Lung (tissue), 12 donors: ENCODE results near the gene SPAG5. TPM values are rescaled to one million over a fixed set of nuclear protein-coding genes. Genes with fewer than 3 reads are reported as not detected.

Experiments
- ATAC-seq: fragments of 200-7000 bp; cut with Tn5 transposase; one replicate; pipeline ENCODE4 v1.9.1; 2020; ENCODE audit warnings: moderate number of reproducible peaks; ENCODE audit not compliant: insufficient read depth, low FRiP score
- DNase-seq, 3 donors: peaks; one replicate each; pipeline ENCODE4 v3.0.0-alpha.2; 2013 to 2017
- H3K27ac ChIP-seq, 2 donors: one replicate each; pipeline ENCODE4 v1.5.1; 2013; ENCODE audit warnings: mild to moderate bottlenecking in 2 of 2, moderate library complexity in 2 of 2, control low read depth in 1 of 2, inconsistent platforms in 1 of 2, low read depth in 1 of 2, low read length in 1 of 2
- H3K27me3 ChIP-seq, 3 donors: one replicate each; pipeline ENCODE4 v1.5.1; 2013; ENCODE audit warnings: low read length in 2 of 3; ENCODE audit not compliant: control insufficient read depth in 3 of 3, insufficient read depth in 3 of 3
- H3K36me3 ChIP-seq, 4 donors: one replicate each; pipeline ENCODE4 v1.5.1; 2013; ENCODE audit warnings: low read length in 4 of 4, mild to moderate bottlenecking in 1 of 4, moderate library complexity in 1 of 4; ENCODE audit not compliant: control insufficient read depth in 4 of 4, insufficient read depth in 4 of 4
- H3K4me1 ChIP-seq, 5 donors: one replicate each; pipeline ENCODE4 v1.5.1; 2013; ENCODE audit warnings: low read length in 5 of 5, mild to moderate bottlenecking in 2 of 5, moderate library complexity in 1 of 5; ENCODE audit not compliant: control insufficient read depth in 5 of 5, insufficient read depth in 5 of 5
- H3K4me3 ChIP-seq: one replicate; pipeline ENCODE4 v1.5.1; 2013; ENCODE audit warnings: mild to moderate bottlenecking, control low read depth, moderate library complexity
- H3K9ac ChIP-seq, 2 donors: one replicate each; pipeline ENCODE4 v1.5.1; 2013; ENCODE audit warnings: low read length in 2 of 2, control low read depth in 1 of 2; ENCODE audit not compliant: insufficient read depth in 1 of 2
- H3K9me3 ChIP-seq, 4 donors: one replicate each; pipeline ENCODE4 v1.5.1; 2013; ENCODE audit warnings: low read length in 3 of 4, mild to moderate bottlenecking in 1 of 4, moderate library complexity in 1 of 4; ENCODE audit not compliant: control insufficient read depth in 4 of 4, insufficient read depth in 3 of 4
- WGBS, 2 donors: extraction: QIAGEN DNeasy Blood & Tissue Kit; methylation state at CpG; one replicate each; pipeline ENCODE4 v1.1.7; 2013; 5-methylcytosine and 5-hydroxymethylcytosine counted together
- polyA plus RNA-seq, 2 donors: library from polyadenylated mRNA; stranded (reverse); fragments of 200-250 nt; gene quantifications; one replicate each; pipeline ENCODE4 v1.2.1, GENCODE V29; 2013
- total RNA-seq, 2 donors: library from RNA; depleted of rRNA in 1 of 2; stranded (reverse); fragments of >200 nt in 1 of 2; gene quantifications; one replicate each; pipeline ENCODE4 v1.2.1, GENCODE V29; 2014 to 2021
- TF ChIP-seq, protein P1 (sequence below): IDR thresholded peaks from 2 replicates; pipeline ENCODE4 v1.5.1; 2012; ENCODE audit warnings: mild to moderate bottlenecking; ENCODE audit errors: control extremely low read depth, extremely low read depth
- donor health status: control.
- donor health status: control.
- donor health status: Bipolar disorder and iron deficiency.
- donor health status: healthy.
- donor health status: DM: yes; HTN: yes; CAD: no.

Gene SPAG5
- total and polyA plus RNA-seq, 4 donors, result 6.3 to 15.0 (median 10.2) TPM

DNA sequence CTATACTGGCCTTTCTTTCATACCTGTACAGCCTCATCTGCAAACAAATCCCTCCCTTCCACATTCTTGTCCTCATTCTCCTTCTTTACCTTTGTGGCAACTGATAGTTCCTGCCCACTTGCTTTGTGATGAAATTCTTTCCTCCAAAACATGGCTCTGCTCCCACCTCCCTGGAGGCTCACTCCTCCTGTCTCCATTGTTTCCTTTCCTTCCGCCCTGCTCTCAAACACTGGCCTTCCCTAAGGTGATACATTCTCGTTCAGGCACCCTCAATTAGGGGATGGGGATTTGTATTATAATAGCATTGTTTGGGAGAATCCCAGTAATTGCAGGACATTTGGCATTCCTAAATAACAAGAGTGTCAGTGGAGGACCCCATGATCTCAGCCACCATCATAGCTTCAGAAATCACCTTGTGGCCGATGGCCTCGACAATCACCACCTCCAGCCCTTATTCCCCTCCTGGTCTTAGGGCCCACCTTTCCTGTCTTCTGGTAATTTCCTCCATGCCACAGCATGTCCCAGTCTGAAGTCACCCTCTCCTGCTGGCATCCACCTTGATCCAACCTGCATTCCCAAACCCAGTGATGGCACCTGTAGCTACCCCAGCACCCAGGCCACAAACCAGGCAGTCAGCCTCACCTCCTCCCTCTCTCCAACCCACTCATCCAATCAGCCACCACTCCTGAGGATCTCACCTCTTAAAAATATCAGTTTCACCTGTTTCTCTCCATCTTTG, 54.3 kb downstream of the SPAG5 start:
- peaks cover 0 to 4% (median 0%) of the 10 kb centered on the region in 4 donors for H3K36me3 ChIP-seq
- no peaks in the 10 kb centered on the region for H3K4me1 ChIP-seq
- no peak overlapping the region for H3K9ac ChIP-seq
- H3K4me3 ChIP-seq, result no peak overlapping the region
- no peak for DNase-seq
- WGBS, 2 donors, result 87 to 92% methylated on average over 4 of the region's 4 CpGs
- no peak overlapping the region for H3K27ac ChIP-seq
- TF ChIP-seq, protein P1, sequence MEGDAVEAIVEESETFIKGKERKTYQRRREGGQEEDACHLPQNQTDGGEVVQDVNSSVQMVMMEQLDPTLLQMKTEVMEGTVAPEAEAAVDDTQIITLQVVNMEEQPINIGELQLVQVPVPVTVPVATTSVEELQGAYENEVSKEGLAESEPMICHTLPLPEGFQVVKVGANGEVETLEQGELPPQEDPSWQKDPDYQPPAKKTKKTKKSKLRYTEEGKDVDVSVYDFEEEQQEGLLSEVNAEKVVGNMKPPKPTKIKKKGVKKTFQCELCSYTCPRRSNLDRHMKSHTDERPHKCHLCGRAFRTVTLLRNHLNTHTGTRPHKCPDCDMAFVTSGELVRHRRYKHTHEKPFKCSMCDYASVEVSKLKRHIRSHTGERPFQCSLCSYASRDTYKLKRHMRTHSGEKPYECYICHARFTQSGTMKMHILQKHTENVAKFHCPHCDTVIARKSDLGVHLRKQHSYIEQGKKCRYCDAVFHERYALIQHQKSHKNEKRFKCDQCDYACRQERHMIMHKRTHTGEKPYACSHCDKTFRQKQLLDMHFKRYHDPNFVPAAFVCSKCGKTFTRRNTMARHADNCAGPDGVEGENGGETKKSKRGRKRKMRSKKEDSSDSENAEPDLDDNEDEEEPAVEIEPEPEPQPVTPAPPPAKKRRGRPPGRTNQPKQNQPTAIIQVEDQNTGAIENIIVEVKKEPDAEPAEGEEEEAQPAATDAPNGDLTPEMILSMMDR, result no peak
- ATAC-seq, result no peak
- no peaks in the 10 kb centered on the region for H3K27me3 ChIP-seq
- H3K9me3 ChIP-seq, result no peaks in the 10 kb centered on the region

DNA sequence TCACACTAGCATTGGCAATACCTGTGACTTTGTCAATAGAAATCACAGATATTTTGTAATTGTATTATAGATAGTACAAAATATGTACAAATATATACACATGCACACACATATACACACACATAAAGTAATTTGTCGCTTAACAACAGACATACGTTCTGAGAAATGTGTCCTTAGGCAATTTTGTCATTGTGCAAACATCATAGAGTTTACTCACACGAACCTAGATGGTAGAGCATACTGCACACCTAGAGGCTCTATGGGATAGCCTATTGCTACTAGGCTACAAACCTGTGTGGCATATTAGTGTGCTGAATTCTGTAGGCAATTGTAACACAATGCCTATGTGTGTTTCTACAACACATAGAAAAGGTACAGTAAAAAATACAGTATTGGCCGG, 57.4 kb downstream of the SPAG5 start:
- Histone ChIP-seq H3K9me3 (no peaks in the 10 kb centered on the region), H3K4me3 (no peak overlapping the region), H3K36me3 (no peaks in the 10 kb centered on the region), H3K4me1 (no peaks in the 10 kb centered on the region), H3K27ac (no peak overlapping the region), H3K27me3 (no peaks in the 10 kb centered on the region), H3K9ac (no peak overlapping the region)
- ATAC-seq, result no peak
- DNase-seq, result no peak
- WGBS, 2 donors, result 83% methylated on average over 4 of the region's 4 CpGs
- TF ChIP-seq, protein P1, result no peak

DNA sequence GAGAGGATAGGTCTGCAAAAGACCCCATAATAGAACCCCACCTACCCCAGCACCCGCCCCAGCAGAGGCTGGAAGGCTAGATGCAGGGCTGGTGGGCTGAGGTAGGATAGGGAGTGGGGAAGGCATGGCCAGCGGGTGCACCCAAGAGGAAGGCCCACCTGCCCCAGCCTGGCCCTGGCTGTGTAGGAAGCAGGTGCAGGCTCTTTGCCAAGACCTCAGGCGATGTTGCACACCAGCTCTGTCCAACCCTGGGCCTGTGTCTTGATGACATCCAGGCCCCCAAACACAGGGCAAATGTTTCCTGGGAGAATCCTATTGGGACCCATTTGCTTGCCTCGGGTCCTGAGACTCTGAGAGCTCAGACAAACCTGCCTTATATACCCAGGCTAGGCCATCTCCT, 58.6 kb downstream of the SPAG5 start:
- Histone ChIP-seq H3K4me1 (peaks cover 0 to under 1% (median 0%) of the 10 kb centered on the region in 5 donors), H3K27ac (no peak overlapping the region), H3K4me3 (no peak overlapping the region), H3K36me3 (no peaks in the 10 kb centered on the region), H3K9me3 (no peaks in the 10 kb centered on the region), H3K27me3 (no peaks in the 10 kb centered on the region), H3K9ac (no peak overlapping the region)
- DNase-seq, result no peak
- WGBS, 2 donors, result 82 to 91% methylated on average over 4 of the region's 4 CpGs
- TF ChIP-seq, protein P1, result no peak
- ATAC-seq, result no peak
